K562 (cell line): ENCODE measurements around the gene ZCCHC3. TPM values are rescaled to one million over a fixed set of nuclear protein-coding genes. Genes with fewer than 3 reads are reported as not detected.

ENCODE experiments used
- AFF4 ChIP-seq: sonication (generic); formaldehyde crosslinking; IDR thresholded peaks from 2 replicates; pipeline ENCODE4 v1.8.0; 2023; ENCODE audit warnings: mild to moderate bottlenecking, missing genetic modification reagents
- CCAR2 ChIP-seq: fragments of 200-400 bp; formaldehyde crosslinking; IDR thresholded peaks from 2 replicates; pipeline ENCODE4 v1.6.1; 2017; ENCODE audit warnings: mild to moderate bottlenecking, low read depth, low read length
- ETV5 ChIP-seq: sonication (generic); formaldehyde crosslinking; IDR thresholded peaks from 2 replicates; pipeline ENCODE4 v1.4.0; 2020; ENCODE audit warnings: low read depth, mild to moderate bottlenecking, missing genetic modification reagents
- FOXJ2 ChIP-seq: fragments of 200-800 bp; sonication (Bioruptor generic); IDR thresholded peaks from 2 replicates; pipeline ENCODE4 v1.6.1; 2016; ENCODE audit warnings: missing genetic modification characterization, missing compliant biosample characterization
- MTF1 ChIP-seq: fragments of 250-450 bp; sonication (Bioruptor Pico); IDR thresholded peaks from 2 replicates; pipeline ENCODE4 v1.9.0; 2021; ENCODE audit warnings: moderate library complexity, mild to moderate bottlenecking, inconsistent platforms, borderline replicate concordance
- MXD1 ChIP-seq: fragments of 250-450 bp; sonication (Bioruptor Pico); IDR thresholded peaks from 2 replicates; pipeline ENCODE4 v1.8.0; 2021; ENCODE audit warnings: borderline replicate concordance, mild to moderate bottlenecking, moderate library complexity; ENCODE audit not compliant: poor library complexity, severe bottlenecking
- NCOA6 ChIP-seq: fragments of 450-650 bp; IDR thresholded peaks from 2 replicates; pipeline ENCODE4 v1.6.1; 2017; ENCODE audit warnings: mild to moderate bottlenecking
- POLR2H ChIP-seq: IDR thresholded peaks from 2 replicates; pipeline ENCODE4 v1.6.1; 2016; ENCODE audit warnings: missing genetic modification characterization, low read depth, mild to moderate bottlenecking, control low read depth, missing compliant biosample characterization, moderate library complexity
- SP1 ChIP-seq: sonication (generic); formaldehyde crosslinking; IDR thresholded peaks from 2 replicates; pipeline ENCODE4 v1.8.1; 2022; ENCODE audit warnings: mild to moderate bottlenecking, missing genetic modification reagents
- THRAP3 ChIP-seq: fragments of 450-650 bp; IDR thresholded peaks from 2 replicates; pipeline ENCODE4 v1.6.1; 2016; ENCODE audit warnings: mild to moderate bottlenecking, inconsistent platforms, borderline replicate concordance
- TRIM24 ChIP-seq, 2 experiments: fragments of 450-650 bp; IDR thresholded peaks; 2 replicates each; pipeline ENCODE4 v1.6.1; 2016
- YBX1 ChIP-seq: fragments of 450-650 bp; IDR thresholded peaks from 2 replicates; pipeline ENCODE4 v1.7.1; 2016; ENCODE audit warnings: mild to moderate bottlenecking
- ZBTB5 ChIP-seq: fragments of 450-650 bp; IDR thresholded peaks from 2 replicates; pipeline ENCODE4 v1.6.1; 2017; ENCODE audit warnings: antibody characterized with exemption
- ZKSCAN3 ChIP-seq: fragments of 250-450 bp; sonication (Bioruptor Pico); IDR thresholded peaks from 2 replicates; pipeline ENCODE4 v1.4.0; 2020
- ZNF174 ChIP-seq: fragments of 250-450 bp; sonication (Bioruptor Pico); IDR thresholded peaks from 2 replicates; pipeline ENCODE4 v1.4.0; 2020; ENCODE audit warnings: mild to moderate bottlenecking
- ZNF507 ChIP-seq: conservative IDR thresholded peaks from 2 replicates; pipeline ENCODE4 v1.6.1; 2017; ENCODE audit warnings: missing genetic modification characterization, missing compliant biosample characterization
- ZNF589 ChIP-seq: fragments of 200-800 bp; sonication (Bioruptor generic); IDR thresholded peaks from 2 replicates; pipeline ENCODE4 v1.6.1; 2016; ENCODE audit warnings: low read depth, missing genetic modification characterization, missing compliant biosample characterization
- polyA plus RNA-seq, 8 experiments: library from polyadenylated mRNA; depleted of rRNA in 4 of 8; stranded (reverse) in 5 of 8; unstranded in 3 of 8; fragments of >200 nt; fragmentation: Nextera tagmentation in 2 of 8; fragmentation: Illumina TruSeq in 1 of 8; extraction: Ambion mirVana in 2 of 8; extraction: Trizol in 1 of 8; gene quantifications; 2 replicates each; pipeline versions ENCODE4 v1.2.1 to v1.2.3, GENCODE V29; 2011 to 2014; ENCODE audit warnings: inconsistent platforms in 1 of 8, missing spikeins in 1 of 8
- total RNA-seq, 7 experiments: library from RNA; depleted of rRNA in 6 of 7; stranded (reverse); fragments of >200 nt in 6 of 7; fragmentation: Illumina TruSeq in 2 of 7; extraction: Trizol in 2 of 7; gene quantifications; 2 replicates each; pipeline versions ENCODE4 v1.2.1 to v1.2.3, GENCODE V29; 2011 to 2021; ENCODE audit warnings: low replicate concordance in 1 of 7
- TF ChIP-seq, protein P1 (sequence below): fragments of 150-350 bp; IDR thresholded peaks from 2 replicates; pipeline ENCODE4 v1.6.1; 2014; ENCODE audit warnings: low read depth, mild to moderate bottlenecking, low read length, borderline replicate concordance

Gene ZCCHC3
- total and polyA plus RNA-seq, 9 of the 15 experiments (the other 6 are each of a cell fraction or from before 2014, with no cell fraction given), result 2.8 to 23.3 (median 16.5) TPM

DNA sequence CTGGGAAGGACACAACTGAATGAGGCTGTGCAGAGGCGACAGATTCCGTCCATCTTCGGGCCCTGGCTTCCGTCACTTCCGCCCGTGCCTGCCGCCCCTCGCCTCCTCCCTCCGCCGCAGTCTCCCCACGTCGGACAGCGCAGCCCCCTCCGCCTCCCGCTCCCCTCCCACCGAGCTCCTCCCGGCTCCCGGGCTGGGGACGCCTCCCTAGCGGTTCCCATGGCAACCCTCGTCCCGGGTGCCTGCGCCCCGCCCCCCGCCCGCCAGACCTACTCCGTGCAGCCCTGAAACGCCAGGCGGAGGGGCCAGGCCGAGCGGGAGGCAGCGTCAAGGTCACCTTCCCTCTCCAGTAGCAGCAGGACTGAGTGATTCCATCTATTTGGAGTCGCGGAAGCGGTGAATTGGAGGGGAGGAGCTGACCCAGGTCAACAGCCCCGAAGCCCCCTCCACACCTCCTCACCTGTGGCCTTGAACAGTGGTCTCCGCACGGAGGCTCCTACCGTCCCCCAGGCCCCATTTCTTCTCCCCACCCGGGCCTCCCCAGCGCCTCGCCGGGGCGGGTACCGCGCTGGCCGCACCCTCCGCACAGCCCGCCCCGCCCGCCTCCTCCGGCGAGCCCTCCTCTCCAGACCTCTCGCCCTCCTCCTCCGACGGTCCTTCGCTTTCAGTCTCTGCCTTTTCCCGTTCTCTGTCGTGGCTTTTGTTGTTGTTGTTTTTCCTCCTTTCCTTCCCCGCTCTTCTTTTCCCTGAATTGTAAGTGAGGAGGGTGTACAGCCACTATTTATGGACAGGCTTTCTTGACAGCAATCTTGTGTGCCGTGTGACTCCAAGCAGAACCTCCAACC is 50.5 kb downstream of the ZCCHC3 start (continued):
- TF ChIP-seq MXD1 (CRISPR knock-in tag), result no peak
- no peak for TF ChIP-seq TRIM24 (IDR thresholded peaks at IDR 0.05)
- no peak; the same call in 1 of the 2 replicates for TF ChIP-seq SP1 (CRISPR knock-in tag)
- TF ChIP-seq CCAR2, result no peak
- peak; percentile 36; the same call in 1 of the 2 replicates for TF ChIP-seq ZNF589 (CRISPR knock-in tag)
- TF ChIP-seq FOXJ2 (tag), result no peak; the same call in 1 of the 2 replicates
- TF ChIP-seq MTF1, result no peak
- peak; percentile 73 for TF ChIP-seq POLR2H
- TF ChIP-seq ZNF507 (tag), result no peak
- TF ChIP-seq NCOA6, result peak; percentile 70
- TF ChIP-seq THRAP3, result peak; percentile 76; the same call in 1 of the 2 replicates
- no peak for TF ChIP-seq AFF4 (CRISPR knock-in tag)
- no peak for TF ChIP-seq ZKSCAN3 (CRISPR knock-in tag)
- no peak for TF ChIP-seq ZNF174 (CRISPR knock-in tag)
- peak; percentile 63 for TF ChIP-seq ETV5 (CRISPR knock-in tag)
- peak; percentile 73 for TF ChIP-seq ZBTB5
- TF ChIP-seq, protein P1, sequence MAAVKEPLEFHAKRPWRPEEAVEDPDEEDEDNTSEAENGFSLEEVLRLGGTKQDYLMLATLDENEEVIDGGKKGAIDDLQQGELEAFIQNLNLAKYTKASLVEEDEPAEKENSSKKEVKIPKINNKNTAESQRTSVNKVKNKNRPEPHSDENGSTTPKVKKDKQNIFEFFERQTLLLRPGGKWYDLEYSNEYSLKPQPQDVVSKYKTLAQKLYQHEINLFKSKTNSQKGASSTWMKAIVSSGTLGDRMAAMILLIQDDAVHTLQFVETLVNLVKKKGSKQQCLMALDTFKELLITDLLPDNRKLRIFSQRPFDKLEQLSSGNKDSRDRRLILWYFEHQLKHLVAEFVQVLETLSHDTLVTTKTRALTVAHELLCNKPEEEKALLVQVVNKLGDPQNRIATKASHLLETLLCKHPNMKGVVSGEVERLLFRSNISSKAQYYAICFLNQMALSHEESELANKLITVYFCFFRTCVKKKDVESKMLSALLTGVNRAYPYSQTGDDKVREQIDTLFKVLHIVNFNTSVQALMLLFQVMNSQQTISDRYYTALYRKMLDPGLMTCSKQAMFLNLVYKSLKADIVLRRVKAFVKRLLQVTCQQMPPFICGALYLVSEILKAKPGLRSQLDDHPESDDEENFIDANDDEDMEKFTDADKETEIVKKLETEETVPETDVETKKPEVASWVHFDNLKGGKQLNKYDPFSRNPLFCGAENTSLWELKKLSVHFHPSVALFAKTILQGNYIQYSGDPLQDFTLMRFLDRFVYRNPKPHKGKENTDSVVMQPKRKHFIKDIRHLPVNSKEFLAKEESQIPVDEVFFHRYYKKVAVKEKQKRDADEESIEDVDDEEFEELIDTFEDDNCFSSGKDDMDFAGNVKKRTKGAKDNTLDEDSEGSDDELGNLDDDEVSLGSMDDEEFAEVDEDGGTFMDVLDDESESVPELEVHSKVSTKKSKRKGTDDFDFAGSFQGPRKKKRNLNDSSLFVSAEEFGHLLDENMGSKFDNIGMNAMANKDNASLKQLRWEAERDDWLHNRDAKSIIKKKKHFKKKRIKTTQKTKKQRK, result no peak
- no peak for TF ChIP-seq YBX1
